ENCODE measurements around the gene FZD8.

DNA sequence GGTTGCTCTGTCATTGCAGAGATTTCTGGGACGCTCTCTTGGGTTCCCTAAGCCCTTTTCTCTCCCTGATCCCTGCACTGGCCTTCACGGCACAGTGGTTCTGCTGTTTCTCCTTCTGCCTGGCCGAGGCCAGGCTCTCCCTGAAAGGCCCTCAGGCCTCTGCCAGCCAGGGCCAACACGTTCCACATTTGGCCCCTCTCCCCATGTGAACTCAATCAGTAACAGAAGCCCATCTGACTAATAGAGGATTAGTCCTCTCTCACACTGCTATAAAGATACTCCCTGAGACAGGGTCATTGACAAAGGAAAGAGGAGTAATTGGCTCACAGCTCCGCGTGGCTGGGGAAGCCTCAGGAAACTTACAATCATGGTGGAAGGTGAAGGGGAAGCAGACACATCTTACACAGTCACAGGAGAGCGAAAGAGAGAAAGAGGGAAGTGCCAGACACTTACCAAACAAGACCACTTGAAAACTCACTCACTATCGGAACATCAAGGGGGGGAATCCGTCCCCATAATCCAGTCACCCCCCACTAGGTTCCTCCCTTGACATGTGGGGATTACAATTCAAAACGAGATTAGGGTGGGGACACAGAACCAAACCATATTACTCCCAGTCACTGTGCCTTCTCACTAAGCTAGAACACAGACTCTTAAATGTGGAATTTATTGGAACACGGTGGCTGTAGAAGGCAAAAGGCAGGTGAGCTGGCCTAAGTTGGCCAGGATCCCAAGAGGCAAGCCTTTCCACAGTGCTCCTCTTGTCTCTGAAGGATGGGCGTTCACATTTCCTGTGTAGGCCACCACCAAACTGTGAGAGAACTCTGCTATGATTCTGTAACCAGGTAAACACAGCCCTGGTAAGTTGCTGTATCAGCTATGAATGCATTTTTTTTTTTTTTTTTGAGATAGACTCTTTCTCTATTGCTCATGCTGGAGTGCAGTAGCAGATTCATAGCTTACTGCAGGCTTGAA lies 8.8 kb downstream of the FZD8 start:
- TF ChIP-seq, protein P1, sequence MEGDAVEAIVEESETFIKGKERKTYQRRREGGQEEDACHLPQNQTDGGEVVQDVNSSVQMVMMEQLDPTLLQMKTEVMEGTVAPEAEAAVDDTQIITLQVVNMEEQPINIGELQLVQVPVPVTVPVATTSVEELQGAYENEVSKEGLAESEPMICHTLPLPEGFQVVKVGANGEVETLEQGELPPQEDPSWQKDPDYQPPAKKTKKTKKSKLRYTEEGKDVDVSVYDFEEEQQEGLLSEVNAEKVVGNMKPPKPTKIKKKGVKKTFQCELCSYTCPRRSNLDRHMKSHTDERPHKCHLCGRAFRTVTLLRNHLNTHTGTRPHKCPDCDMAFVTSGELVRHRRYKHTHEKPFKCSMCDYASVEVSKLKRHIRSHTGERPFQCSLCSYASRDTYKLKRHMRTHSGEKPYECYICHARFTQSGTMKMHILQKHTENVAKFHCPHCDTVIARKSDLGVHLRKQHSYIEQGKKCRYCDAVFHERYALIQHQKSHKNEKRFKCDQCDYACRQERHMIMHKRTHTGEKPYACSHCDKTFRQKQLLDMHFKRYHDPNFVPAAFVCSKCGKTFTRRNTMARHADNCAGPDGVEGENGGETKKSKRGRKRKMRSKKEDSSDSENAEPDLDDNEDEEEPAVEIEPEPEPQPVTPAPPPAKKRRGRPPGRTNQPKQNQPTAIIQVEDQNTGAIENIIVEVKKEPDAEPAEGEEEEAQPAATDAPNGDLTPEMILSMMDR (tag by site-specific recombination; IDR thresholded peaks at IDR 0.05), result no peak
- TF ChIP-seq ZNF837 (tag by site-specific recombination; IDR thresholded peaks at IDR 0.05), result no peak
- TF ChIP-seq ZNF274 (IDR thresholded peaks at IDR 0.05; ENCODE audit: low read length), result no peak
- TF ChIP-seq ZNF274 (tag by site-specific recombination; IDR thresholded peaks at IDR 0.05; ENCODE audit: borderline replicate concordance), result no peak
- no peak for TF ChIP-seq ZBTB20 (tag by site-specific recombination; IDR thresholded peaks at IDR 0.05)
- TF ChIP-seq ZNF776 (tag by site-specific recombination; IDR thresholded peaks at IDR 0.05; ENCODE audit: borderline replicate concordance), result no peak
- no peak for TF ChIP-seq YY1 (tag by site-specific recombination; IDR thresholded peaks at IDR 0.05)
- TF ChIP-seq ZNF624 (tag by site-specific recombination; IDR thresholded peaks at IDR 0.05), result no peak
- no peak for TF ChIP-seq REST (tag by site-specific recombination; IDR thresholded peaks at IDR 0.05)
- TF ChIP-seq, protein P2, sequence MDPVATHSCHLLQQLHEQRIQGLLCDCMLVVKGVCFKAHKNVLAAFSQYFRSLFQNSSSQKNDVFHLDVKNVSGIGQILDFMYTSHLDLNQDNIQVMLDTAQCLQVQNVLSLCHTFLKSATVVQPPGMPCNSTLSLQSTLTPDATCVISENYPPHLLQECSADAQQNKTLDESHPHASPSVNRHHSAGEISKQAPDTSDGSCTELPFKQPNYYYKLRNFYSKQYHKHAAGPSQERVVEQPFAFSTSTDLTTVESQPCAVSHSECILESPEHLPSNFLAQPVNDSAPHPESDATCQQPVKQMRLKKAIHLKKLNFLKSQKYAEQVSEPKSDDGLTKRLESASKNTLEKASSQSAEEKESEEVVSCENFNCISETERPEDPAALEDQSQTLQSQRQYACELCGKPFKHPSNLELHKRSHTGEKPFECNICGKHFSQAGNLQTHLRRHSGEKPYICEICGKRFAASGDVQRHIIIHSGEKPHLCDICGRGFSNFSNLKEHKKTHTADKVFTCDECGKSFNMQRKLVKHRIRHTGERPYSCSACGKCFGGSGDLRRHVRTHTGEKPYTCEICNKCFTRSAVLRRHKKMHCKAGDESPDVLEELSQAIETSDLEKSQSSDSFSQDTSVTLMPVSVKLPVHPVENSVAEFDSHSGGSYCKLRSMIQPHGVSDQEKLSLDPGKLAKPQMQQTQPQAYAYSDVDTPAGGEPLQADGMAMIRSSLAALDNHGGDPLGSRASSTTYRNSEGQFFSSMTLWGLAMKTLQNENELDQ (tag by site-specific recombination; IDR thresholded peaks at IDR 0.05; ENCODE audit: low read depth), result no peak
- no peak for TF ChIP-seq MZF1 (tag by site-specific recombination; IDR thresholded peaks at IDR 0.05; ENCODE audit: borderline replicate concordance)
- TF ChIP-seq ZNF510 (tag by site-specific recombination; IDR thresholded peaks at IDR 0.05; ENCODE audit: insufficient replicate concordance), result no peak
- no peak for TF ChIP-seq PRDM10 (tag by site-specific recombination; IDR thresholded peaks at IDR 0.05)
- TF ChIP-seq ZNF121 (tag by site-specific recombination; IDR thresholded peaks at IDR 0.05), result no peak
- TF ChIP-seq, protein P3, sequence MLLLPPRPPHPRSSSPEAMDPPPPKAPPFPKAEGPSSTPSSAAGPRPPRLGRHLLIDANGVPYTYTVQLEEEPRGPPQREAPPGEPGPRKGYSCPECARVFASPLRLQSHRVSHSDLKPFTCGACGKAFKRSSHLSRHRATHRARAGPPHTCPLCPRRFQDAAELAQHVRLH (tag by site-specific recombination; IDR thresholded peaks at IDR 0.05), result no peak
